ENCODE results near the gene PDLIM1. TPM values are rescaled to one million over a fixed set of nuclear protein-coding genes. Genes with fewer than 3 reads are reported as not detected.

PDLIM1 gene
- polyA plus RNA-seq, 1 of the 3 experiments (the other 2 are of a cell fraction) = 97.2 TPM

DNA sequence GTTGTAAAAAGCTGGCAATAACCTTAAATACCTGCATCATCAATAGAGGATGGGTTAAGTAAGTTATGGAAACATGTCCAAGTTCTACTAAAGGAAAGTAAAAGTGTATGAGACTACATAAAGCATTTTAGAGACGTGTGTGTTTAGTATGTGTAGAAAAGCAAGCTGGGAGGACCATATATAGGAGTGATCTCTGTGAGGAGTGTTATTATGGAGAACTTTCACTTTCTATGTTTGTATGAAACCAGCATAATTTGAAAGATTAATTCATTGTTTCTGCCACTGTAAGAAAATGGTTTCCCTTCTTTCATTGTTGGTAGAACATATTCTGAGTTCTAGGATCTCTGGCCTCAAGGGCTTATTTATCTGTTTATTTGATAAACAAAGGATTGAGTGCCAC is 19.2 kb upstream of the PDLIM1 start:
- DNase-seq = no peak
- TF ChIP-seq SIN3A (IDR thresholded peaks at IDR 0.05; ENCODE audit: borderline replicate concordance, low read depth, low read length) (no peak), GABPA (IDR thresholded peaks at IDR 0.05; ENCODE audit: low read depth) (no peak), RAD21 (IDR thresholded peaks at IDR 0.05; ENCODE audit: low read length) (no peak), EP300 (IDR thresholded peaks at IDR 0.05; ENCODE audit: borderline replicate concordance in 1 of 2, low read depth in 1 of 2, low read length in 1 of 2) (no peak), TAF1 (IDR thresholded peaks at IDR 0.05; ENCODE audit: borderline replicate concordance, low read depth, low read length) (no peak), RFX5 (IDR thresholded peaks at IDR 0.05; ENCODE audit: low read length) (no peak), FOSL2 (IDR thresholded peaks at IDR 0.05; ENCODE audit: borderline replicate concordance, low read depth) (no peak), MEF2A (IDR thresholded peaks at IDR 0.05; ENCODE audit: borderline replicate concordance, low read depth) (no peak), RCOR1 (IDR thresholded peaks at IDR 0.05; ENCODE audit: low read length) (no peak), TCF12 (IDR thresholded peaks at IDR 0.05) (no peak), POLR2AphosphoS5 (IDR thresholded peaks at IDR 0.05; ENCODE audit: low read depth, low read length) (no peak), JUND (IDR thresholded peaks at IDR 0.05) (no peak), ELF1 (IDR thresholded peaks at IDR 0.05) (no peak), NFIC (IDR thresholded peaks at IDR 0.05; ENCODE audit: borderline replicate concordance) (no peak), GATA2 (CRISPR knock-in tag; IDR thresholded peaks at IDR 0.05) (no peak)
- TF ChIP-seq, protein P1, sequence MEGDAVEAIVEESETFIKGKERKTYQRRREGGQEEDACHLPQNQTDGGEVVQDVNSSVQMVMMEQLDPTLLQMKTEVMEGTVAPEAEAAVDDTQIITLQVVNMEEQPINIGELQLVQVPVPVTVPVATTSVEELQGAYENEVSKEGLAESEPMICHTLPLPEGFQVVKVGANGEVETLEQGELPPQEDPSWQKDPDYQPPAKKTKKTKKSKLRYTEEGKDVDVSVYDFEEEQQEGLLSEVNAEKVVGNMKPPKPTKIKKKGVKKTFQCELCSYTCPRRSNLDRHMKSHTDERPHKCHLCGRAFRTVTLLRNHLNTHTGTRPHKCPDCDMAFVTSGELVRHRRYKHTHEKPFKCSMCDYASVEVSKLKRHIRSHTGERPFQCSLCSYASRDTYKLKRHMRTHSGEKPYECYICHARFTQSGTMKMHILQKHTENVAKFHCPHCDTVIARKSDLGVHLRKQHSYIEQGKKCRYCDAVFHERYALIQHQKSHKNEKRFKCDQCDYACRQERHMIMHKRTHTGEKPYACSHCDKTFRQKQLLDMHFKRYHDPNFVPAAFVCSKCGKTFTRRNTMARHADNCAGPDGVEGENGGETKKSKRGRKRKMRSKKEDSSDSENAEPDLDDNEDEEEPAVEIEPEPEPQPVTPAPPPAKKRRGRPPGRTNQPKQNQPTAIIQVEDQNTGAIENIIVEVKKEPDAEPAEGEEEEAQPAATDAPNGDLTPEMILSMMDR (IDR thresholded peaks at IDR 0.05) = no peak
- TF ChIP-seq, protein P2, sequence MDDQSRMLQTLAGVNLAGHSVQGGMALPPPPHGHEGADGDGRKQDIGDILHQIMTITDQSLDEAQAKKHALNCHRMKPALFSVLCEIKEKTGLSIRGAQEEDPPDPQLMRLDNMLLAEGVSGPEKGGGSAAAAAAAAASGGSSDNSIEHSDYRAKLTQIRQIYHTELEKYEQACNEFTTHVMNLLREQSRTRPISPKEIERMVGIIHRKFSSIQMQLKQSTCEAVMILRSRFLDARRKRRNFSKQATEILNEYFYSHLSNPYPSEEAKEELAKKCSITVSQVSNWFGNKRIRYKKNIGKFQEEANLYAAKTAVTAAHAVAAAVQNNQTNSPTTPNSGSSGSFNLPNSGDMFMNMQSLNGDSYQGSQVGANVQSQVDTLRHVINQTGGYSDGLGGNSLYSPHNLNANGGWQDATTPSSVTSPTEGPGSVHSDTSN (IDR thresholded peaks at IDR 0.05) = no peak
- TF ChIP-seq, protein P3, sequence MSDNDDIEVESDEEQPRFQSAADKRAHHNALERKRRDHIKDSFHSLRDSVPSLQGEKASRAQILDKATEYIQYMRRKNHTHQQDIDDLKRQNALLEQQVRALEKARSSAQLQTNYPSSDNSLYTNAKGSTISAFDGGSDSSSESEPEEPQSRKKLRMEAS (IDR thresholded peaks at IDR 0.05; ENCODE audit: low read depth) = no peak
- Histone ChIP-seq H3K27me3 (ENCODE audit: insufficient read depth) (no peaks in the 10 kb centered on the region), H3K27ac (ENCODE audit: low read depth in 2 of 2, low read length in 1 of 2) (peak overlapping the region in 1 of 2 experiments; percentile 92; a peak in 1 of 4 replicates), H3K4me3 (ENCODE audit: low read depth in 2 of 2, low read length in 1 of 2) (no peak overlapping the region), H3K4me2 (no peak overlapping the region), H3F3A (replicated peaks; ENCODE audit: insufficient read depth) (peaks cover 22% of the 10 kb centered on the region), H3K4me1 (ENCODE audit: control insufficient read depth in 1 of 2, insufficient read depth in 2 of 2, low read depth in 1 of 2, low read length in 1 of 2) (peaks cover 0 to 9% of the 10 kb centered on the region in 2 experiments; a peak in 1 of 4 replicates), H3K9me2 (no peaks in the 10 kb centered on the region), H3K79me2 (ENCODE audit: insufficient read depth) (no peaks in the 10 kb centered on the region), H3K36me3 (replicated peaks in 1 of 2; ENCODE audit: control insufficient read depth in 1 of 2, insufficient read depth in 2 of 2, low read length in 1 of 2) (no peaks in the 10 kb centered on the region), H4K20me1 (ENCODE audit: insufficient read depth) (no peaks in the 10 kb centered on the region), H3K9me3 (no peaks in the 10 kb centered on the region), H2AFZ (ENCODE audit: low read depth) (no peak overlapping the region), H3K9ac (no peak overlapping the region)
- POLR2A ChIA-PET = no interaction called here
- 92% methylated on average over 1 of the region's 1 CpG for WGBS (ENCODE audit: low lambda C conversion rate)
- CTCF ChIA-PET = interaction anchor here (0.6 kb wide), 1 partner anchor 17 kb away, joined by 3 read pairs; no protein-coding TSS in a partner anchor

All from SK-N-SH (cell line).